Lower leg skin (tissue), 3 donors: ENCODE measurements around the gene DNAH10.

ENCODE experiments used
- POLR2A ChIP-seq, 2 donors: fragments of 450-650 bp; IDR thresholded peaks; one replicate each; pipeline ENCODE4 v1.6.1; 2016 to 2017; ENCODE audit warnings: antibody characterized with exemption in 2 of 2, mild to moderate bottlenecking in 1 of 2, moderate library complexity in 1 of 2
- TF ChIP-seq, protein P1 (sequence below), 3 donors: fragments of 450-650 bp; IDR thresholded peaks; one replicate each; pipeline ENCODE4 v1.5.1; 2016; ENCODE audit warnings: antibody characterized with exemption in 3 of 3, mild to moderate bottlenecking in 3 of 3, moderate library complexity in 2 of 3

DNA sequence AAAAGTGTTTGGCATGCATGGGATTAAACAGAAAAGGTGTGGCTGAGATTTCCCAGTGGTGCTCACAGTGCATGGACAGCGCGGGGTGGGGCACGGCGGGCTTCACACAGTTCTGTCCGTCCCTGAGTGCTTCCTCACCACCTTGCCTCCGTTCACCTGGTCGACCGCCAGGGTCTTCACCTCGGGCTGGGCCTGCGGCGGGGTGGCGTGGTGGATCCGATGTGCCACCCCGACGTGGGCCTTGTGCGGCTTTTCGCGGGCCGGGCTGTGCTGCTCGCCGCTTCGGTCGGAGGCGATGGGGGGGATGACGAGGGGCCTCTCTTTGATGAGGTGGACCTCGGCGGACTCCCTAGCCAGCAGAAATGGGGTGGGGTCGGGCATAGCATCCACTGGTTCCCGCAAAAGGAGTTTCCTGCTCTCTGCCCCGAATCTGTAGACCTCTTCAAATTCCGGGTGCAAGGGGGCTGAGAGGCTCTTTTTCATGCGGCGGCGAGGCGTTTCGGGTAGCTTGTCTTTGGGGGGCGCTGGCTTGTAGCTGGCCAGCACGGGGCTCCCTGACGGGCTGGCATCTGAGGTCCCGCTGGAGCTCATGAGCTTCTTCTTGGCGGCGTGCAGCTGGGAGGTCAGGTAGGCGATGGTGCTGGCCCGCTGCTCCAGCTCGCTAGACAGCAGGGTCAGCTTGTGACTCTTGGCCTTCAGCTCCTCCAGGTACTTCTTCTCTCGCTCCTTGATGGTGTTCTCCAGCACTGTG lies 175.0 kb downstream of the DNAH10 start:
- no peak for TF ChIP-seq POLR2A (IDR thresholded peaks at IDR 0.05)
- TF ChIP-seq, protein P1, sequence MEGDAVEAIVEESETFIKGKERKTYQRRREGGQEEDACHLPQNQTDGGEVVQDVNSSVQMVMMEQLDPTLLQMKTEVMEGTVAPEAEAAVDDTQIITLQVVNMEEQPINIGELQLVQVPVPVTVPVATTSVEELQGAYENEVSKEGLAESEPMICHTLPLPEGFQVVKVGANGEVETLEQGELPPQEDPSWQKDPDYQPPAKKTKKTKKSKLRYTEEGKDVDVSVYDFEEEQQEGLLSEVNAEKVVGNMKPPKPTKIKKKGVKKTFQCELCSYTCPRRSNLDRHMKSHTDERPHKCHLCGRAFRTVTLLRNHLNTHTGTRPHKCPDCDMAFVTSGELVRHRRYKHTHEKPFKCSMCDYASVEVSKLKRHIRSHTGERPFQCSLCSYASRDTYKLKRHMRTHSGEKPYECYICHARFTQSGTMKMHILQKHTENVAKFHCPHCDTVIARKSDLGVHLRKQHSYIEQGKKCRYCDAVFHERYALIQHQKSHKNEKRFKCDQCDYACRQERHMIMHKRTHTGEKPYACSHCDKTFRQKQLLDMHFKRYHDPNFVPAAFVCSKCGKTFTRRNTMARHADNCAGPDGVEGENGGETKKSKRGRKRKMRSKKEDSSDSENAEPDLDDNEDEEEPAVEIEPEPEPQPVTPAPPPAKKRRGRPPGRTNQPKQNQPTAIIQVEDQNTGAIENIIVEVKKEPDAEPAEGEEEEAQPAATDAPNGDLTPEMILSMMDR (IDR thresholded peaks at IDR 0.05), result no peak
